Body of pancreas (tissue), 4 donors: ENCODE data around the gene DNAJC13.

Experiments
- POLR2A ChIP-seq, 3 donors: fragments of 450-650 bp; IDR thresholded peaks; one replicate each; pipeline ENCODE4 v1.6.1; 2016; ENCODE audit warnings: antibody characterized with exemption in 3 of 3, mild to moderate bottlenecking in 2 of 3
- TF ChIP-seq, protein P1 (sequence below), 7 experiments: fragments of 450-650 bp in 4 of 7; fragments of 200-600 bp in 3 of 7; sonication (generic) in 3 of 7; IDR thresholded peaks; one replicate each; pipeline ENCODE4 v1.5.1; 2016 to 2019; ENCODE audit warnings: antibody characterized with exemption in 7 of 7

DNA sequence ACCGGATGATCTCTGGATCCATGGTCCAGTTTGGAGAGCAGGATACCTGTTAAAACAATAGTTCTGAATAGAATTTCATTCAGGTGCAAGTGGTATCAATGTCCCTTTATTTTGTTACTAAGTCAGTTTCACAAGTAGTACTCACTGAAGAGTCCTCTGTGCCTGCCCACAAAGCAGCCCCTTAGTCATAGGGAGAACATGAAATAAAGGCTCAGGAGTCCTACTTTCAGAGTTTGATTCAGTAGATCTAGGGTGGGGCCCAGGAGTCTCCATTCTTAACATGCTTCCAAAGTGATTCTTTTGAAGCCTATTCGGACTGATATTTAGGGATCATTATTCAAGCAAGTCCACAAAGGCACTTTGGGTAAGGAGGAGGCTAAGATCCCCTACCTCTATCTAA, 100.0 kb downstream of the DNAJC13 start:
- TF ChIP-seq, protein P1, sequence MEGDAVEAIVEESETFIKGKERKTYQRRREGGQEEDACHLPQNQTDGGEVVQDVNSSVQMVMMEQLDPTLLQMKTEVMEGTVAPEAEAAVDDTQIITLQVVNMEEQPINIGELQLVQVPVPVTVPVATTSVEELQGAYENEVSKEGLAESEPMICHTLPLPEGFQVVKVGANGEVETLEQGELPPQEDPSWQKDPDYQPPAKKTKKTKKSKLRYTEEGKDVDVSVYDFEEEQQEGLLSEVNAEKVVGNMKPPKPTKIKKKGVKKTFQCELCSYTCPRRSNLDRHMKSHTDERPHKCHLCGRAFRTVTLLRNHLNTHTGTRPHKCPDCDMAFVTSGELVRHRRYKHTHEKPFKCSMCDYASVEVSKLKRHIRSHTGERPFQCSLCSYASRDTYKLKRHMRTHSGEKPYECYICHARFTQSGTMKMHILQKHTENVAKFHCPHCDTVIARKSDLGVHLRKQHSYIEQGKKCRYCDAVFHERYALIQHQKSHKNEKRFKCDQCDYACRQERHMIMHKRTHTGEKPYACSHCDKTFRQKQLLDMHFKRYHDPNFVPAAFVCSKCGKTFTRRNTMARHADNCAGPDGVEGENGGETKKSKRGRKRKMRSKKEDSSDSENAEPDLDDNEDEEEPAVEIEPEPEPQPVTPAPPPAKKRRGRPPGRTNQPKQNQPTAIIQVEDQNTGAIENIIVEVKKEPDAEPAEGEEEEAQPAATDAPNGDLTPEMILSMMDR (IDR thresholded peaks at IDR 0.05): no peak
- no peak for TF ChIP-seq POLR2A (IDR thresholded peaks at IDR 0.05)
